Mammary epithelial cell (primary cell): ENCODE data around the gene CAMTA1.

ENCODE experiments used
- EZH2 ChIP-seq: IDR thresholded peaks from 2 replicates; pipeline ENCODE4 v1.6.1; 2012; ENCODE audit warnings: low read length, inconsistent platforms, borderline replicate concordance
- TF ChIP-seq, protein P1 (sequence below), 2 donors: IDR thresholded peaks in 1 of 2; conservative IDR thresholded peaks in 1 of 2; 2 replicates each; pipeline ENCODE4 v1.5.1; 2011 to 2012; ENCODE audit warnings: inconsistent platforms in 2 of 2, low read length in 2 of 2, mild to moderate bottlenecking in 2 of 2, control low read depth in 1 of 2, low read depth in 1 of 2; ENCODE audit not compliant: insufficient read depth in 1 of 2; ENCODE audit errors: extremely low read depth in 1 of 2

- TF ChIP-seq, protein P1, sequence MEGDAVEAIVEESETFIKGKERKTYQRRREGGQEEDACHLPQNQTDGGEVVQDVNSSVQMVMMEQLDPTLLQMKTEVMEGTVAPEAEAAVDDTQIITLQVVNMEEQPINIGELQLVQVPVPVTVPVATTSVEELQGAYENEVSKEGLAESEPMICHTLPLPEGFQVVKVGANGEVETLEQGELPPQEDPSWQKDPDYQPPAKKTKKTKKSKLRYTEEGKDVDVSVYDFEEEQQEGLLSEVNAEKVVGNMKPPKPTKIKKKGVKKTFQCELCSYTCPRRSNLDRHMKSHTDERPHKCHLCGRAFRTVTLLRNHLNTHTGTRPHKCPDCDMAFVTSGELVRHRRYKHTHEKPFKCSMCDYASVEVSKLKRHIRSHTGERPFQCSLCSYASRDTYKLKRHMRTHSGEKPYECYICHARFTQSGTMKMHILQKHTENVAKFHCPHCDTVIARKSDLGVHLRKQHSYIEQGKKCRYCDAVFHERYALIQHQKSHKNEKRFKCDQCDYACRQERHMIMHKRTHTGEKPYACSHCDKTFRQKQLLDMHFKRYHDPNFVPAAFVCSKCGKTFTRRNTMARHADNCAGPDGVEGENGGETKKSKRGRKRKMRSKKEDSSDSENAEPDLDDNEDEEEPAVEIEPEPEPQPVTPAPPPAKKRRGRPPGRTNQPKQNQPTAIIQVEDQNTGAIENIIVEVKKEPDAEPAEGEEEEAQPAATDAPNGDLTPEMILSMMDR (conservative IDR thresholded peaks at IDR 0.05 in 1 of 2, IDR thresholded peaks at IDR 0.05 in 1 of 2; ENCODE audit: extremely low read depth in 1 of 2, insufficient read depth in 1 of 2, low read depth in 1 of 2, low read length in 2 of 2): no peak
- TF ChIP-seq EZH2: no peak
These were observed 120.5 kb downstream of the CAMTA1 start for GRCh38 chr1:6905790-6906189.
